ENCODE results near the gene NBAS. TPM values are rescaled to one million over a fixed set of nuclear protein-coding genes. Genes with fewer than 3 reads are reported as not detected.
A peak's percentile ranks its signal among the peaks of the same experiment; 100 is the strongest.

NBAS gene
- total RNA-seq, 1 experiment from 2014 or later: 32.5 TPM

GRCh38 chr2:15415748-15416147 lies 145.4 kb downstream of the NBAS start:
- H2BK15ac ChIP-seq (ENCODE audit: low read depth, low read length): no peak overlapping the region
- no peak overlapping the region for H3K9ac ChIP-seq (ENCODE audit: extremely low read depth, insufficient read length, low read length)
- H4K20me1 ChIP-seq (ENCODE audit: control insufficient read depth, insufficient read depth, insufficient read length): no peaks in the 10 kb centered on the region
- Mint-ChIP-seq H3K4me3 (no peak overlapping the region), H3K27me3 (ENCODE audit: low read depth) (no peaks in the 10 kb centered on the region), H3K36me3 (ENCODE audit: insufficient read depth in 1 of 3, low read depth in 3 of 3) (peaks cover 0 to 2% (median 0%) of the 10 kb centered on the region in 3 experiments; a peak in 1 of 7 replicates), H3K27ac (peak overlapping the region in 1 of 3 experiments; percentile 34; a peak in 1 of 7 replicates), H3K4me1 (peaks cover 3 to 9% of the 10 kb centered on the region in 2 experiments; a peak in 2 of 4 replicates), H3K9me3 (no peaks in the 10 kb centered on the region)
- H3K4ac ChIP-seq (ENCODE audit: low read depth, low read length): no peak overlapping the region
- no peak overlapping the region for H3K4me2 ChIP-seq (ENCODE audit: insufficient read depth, insufficient read length, low read length)
- H3K18ac ChIP-seq (ENCODE audit: insufficient read length, low read depth, low read length): no peak overlapping the region
- DNase-seq: no peak
- H3K79me2 ChIP-seq (ENCODE audit: insufficient read depth, low read length): no peaks in the 10 kb centered on the region
- H3T11ph ChIP-seq (ENCODE audit: low read length): no peak overlapping the region
- H4K5ac ChIP-seq (ENCODE audit: insufficient read length, low read depth, low read length): no peak overlapping the region
- H3K4me1 ChIP-seq (ENCODE audit: insufficient read depth, low read length): no peaks in the 10 kb centered on the region
- H3K27me3 ChIP-seq (ENCODE audit: insufficient read depth, low read length): no peaks in the 10 kb centered on the region
- no peak overlapping the region for H2AFZ ChIP-seq (ENCODE audit: low read length)
- H2BK20ac ChIP-seq (ENCODE audit: low read depth, low read length, poor library complexity, severe bottlenecking): no peak overlapping the region
- no peak overlapping the region for H3K56ac ChIP-seq (ENCODE audit: insufficient read length, low read depth, low read length)
- no peak overlapping the region for H2BK120ac ChIP-seq (ENCODE audit: low read depth, low read length, poor library complexity, severe bottlenecking)
- H2BK12ac ChIP-seq (ENCODE audit: insufficient read length, low read depth, low read length): no peak overlapping the region
- TF ChIP-seq CTCF (conservative IDR thresholded peaks at IDR 0.05): no peak
- no peaks in the 10 kb centered on the region for H3K9me3 ChIP-seq (ENCODE audit: control insufficient read depth, low read depth, low read length)
- H3K14ac ChIP-seq (ENCODE audit: insufficient read depth, low read length): no peak overlapping the region
- no peak overlapping the region for H2BK5ac ChIP-seq (ENCODE audit: insufficient read length, low read length)
- no peaks in the 10 kb centered on the region for H3K23me2 ChIP-seq (ENCODE audit: insufficient read length, low read depth, low read length, poor library complexity, severe bottlenecking)
- no peak overlapping the region for H4K8ac ChIP-seq (replicated peaks; ENCODE audit: insufficient read length, low read depth, low read length)
- H2AK5ac ChIP-seq (ENCODE audit: insufficient read length, low read length): no peak overlapping the region
- H4K91ac ChIP-seq (ENCODE audit: insufficient read length, low read depth, low read length): no peak overlapping the region
- H3K23ac ChIP-seq (ENCODE audit: insufficient read length, low read depth, low read length): no peak overlapping the region
- H3K27ac ChIP-seq (ENCODE audit: insufficient read length, low read depth, low read length): no peak overlapping the region
- WGBS (ENCODE audit: extremely low coverage, insufficient read length, low lambda C conversion rate): no CpG with 5 or more reads among the region's 2 CpGs
- no peaks in the 10 kb centered on the region for H3K79me1 ChIP-seq (ENCODE audit: insufficient read depth, low read depth, low read length, poor library complexity, severe bottlenecking)
